HepG2 (cell line): ENCODE data around the gene HACD2. TPM values are rescaled to one million over a fixed set of nuclear protein-coding genes. Genes with fewer than 3 reads are reported as not detected.

ENCODE experiments used
- BCL6 ChIP-seq: IDR thresholded peaks from 2 replicates; pipeline ENCODE4 v1.6.1; 2016; ENCODE audit warnings: missing genetic modification reagents, missing compliant biosample characterization
- CHD2 ChIP-seq: IDR thresholded peaks from 2 replicates; pipeline ENCODE4 v1.6.1; 2011; ENCODE audit warnings: low read depth, low read length, improper control_type of control experiment
- HHEX ChIP-seq: IDR thresholded peaks from 2 replicates; pipeline ENCODE4 v1.6.1; 2016; ENCODE audit warnings: control low read depth
- IKZF5 ChIP-seq: IDR thresholded peaks from 2 replicates; pipeline ENCODE4 v1.6.1; 2018; ENCODE audit warnings: missing genetic modification reagents, mild to moderate bottlenecking, missing compliant biosample characterization
- JARID2 ChIP-seq: sonication (generic); formaldehyde crosslinking; IDR thresholded peaks from 2 replicates; pipeline ENCODE4 v1.8.1; 2023; ENCODE audit warnings: missing genetic modification reagents, inconsistent platforms; ENCODE audit not compliant: insufficient replicate concordance
- RFXAP ChIP-seq: sonication (generic); formaldehyde crosslinking; IDR thresholded peaks from 2 replicates; pipeline ENCODE4 v1.4.0; 2020; ENCODE audit warnings: missing genetic modification reagents, borderline replicate concordance
- TBL1XR1 ChIP-seq: fragments of 150-350 bp; IDR thresholded peaks from 2 replicates; pipeline ENCODE4 v1.6.1; 2014; ENCODE audit warnings: borderline replicate concordance, low read length; ENCODE audit not compliant: partially characterized antibody
- ZFAT ChIP-seq: sonication (generic); formaldehyde crosslinking; conservative IDR thresholded peaks from 2 replicates; pipeline ENCODE4 v1.8.1; 2023; ENCODE audit warnings: missing genetic modification reagents, inconsistent platforms
- ZMYM3 ChIP-seq: sonication (generic); formaldehyde crosslinking; IDR thresholded peaks from 2 replicates; pipeline ENCODE4 v1.5.1; 2020; ENCODE audit warnings: mild to moderate bottlenecking, missing genetic modification reagents
- ZNF207 ChIP-seq: fragments of 450-650 bp; IDR thresholded peaks from 2 replicates; pipeline ENCODE4 v1.6.1; 2016; ENCODE audit warnings: antibody characterized with exemption, borderline replicate concordance
- ZNF276 ChIP-seq: sonication (generic); formaldehyde crosslinking; IDR thresholded peaks from 2 replicates; pipeline ENCODE4 v1.4.0; 2020; ENCODE audit warnings: mild to moderate bottlenecking, low read depth, missing genetic modification reagents
- ZNF431 ChIP-seq: sonication (generic); formaldehyde crosslinking; IDR thresholded peaks from 2 replicates; pipeline ENCODE4 v1.9.0; 2022; ENCODE audit warnings: missing genetic modification reagents, low read depth, mild to moderate bottlenecking, borderline replicate concordance
- ZNF792 ChIP-seq: IDR thresholded peaks from 2 replicates; pipeline ENCODE4 v1.6.1; 2016
- ZSCAN5A ChIP-seq: sonication (generic); formaldehyde crosslinking; IDR thresholded peaks from 2 replicates; pipeline ENCODE4 v1.8.0; 2022; ENCODE audit warnings: mild to moderate bottlenecking, missing genetic modification reagents, borderline replicate concordance
- polyA plus RNA-seq, 8 experiments: library from polyadenylated mRNA; depleted of rRNA in 3 of 8; stranded (reverse) in 7 of 8; unstranded in 1 of 8; fragments of >200 nt; fragmentation: Illumina TruSeq in 4 of 8; extraction: Trizol in 4 of 8; gene quantifications; 2 replicates each; pipeline versions ENCODE4 v1.2.1 to v1.2.3, GENCODE V29; 2011 to 2016; ENCODE audit warnings: low read depth in 4 of 8, missing spikeins in 1 of 8, mixed read lengths in 1 of 8; ENCODE audit not compliant: insufficient read depth in 1 of 8
- total RNA-seq, 5 experiments: library from RNA; depleted of rRNA; stranded (reverse); fragments of >200 nt; fragmentation: Illumina TruSeq; extraction: Trizol; gene quantifications; 2 replicates each; pipeline ENCODE4 v1.2.3, GENCODE V29; 2016; ENCODE audit warnings: low read depth in 1 of 5
- TF ChIP-seq, protein P1 (sequence below): sonication (generic); formaldehyde crosslinking; IDR thresholded peaks from 2 replicates; pipeline ENCODE4 v1.5.0; 2020; ENCODE audit warnings: mild to moderate bottlenecking, missing genetic modification reagents, borderline replicate concordance
- TF ChIP-seq, protein P2 (sequence below): sonication (generic); formaldehyde crosslinking; IDR thresholded peaks from 2 replicates; pipeline ENCODE4 v1.4.0; 2020; ENCODE audit warnings: missing genetic modification reagents

Gene HACD2
- total and polyA plus RNA-seq, 2 of the 13 experiments (the other 11 are each of a cell fraction or from before 2014, with no cell fraction given): 47.0 to 50.4 TPM

- TF ChIP-seq, protein P1, sequence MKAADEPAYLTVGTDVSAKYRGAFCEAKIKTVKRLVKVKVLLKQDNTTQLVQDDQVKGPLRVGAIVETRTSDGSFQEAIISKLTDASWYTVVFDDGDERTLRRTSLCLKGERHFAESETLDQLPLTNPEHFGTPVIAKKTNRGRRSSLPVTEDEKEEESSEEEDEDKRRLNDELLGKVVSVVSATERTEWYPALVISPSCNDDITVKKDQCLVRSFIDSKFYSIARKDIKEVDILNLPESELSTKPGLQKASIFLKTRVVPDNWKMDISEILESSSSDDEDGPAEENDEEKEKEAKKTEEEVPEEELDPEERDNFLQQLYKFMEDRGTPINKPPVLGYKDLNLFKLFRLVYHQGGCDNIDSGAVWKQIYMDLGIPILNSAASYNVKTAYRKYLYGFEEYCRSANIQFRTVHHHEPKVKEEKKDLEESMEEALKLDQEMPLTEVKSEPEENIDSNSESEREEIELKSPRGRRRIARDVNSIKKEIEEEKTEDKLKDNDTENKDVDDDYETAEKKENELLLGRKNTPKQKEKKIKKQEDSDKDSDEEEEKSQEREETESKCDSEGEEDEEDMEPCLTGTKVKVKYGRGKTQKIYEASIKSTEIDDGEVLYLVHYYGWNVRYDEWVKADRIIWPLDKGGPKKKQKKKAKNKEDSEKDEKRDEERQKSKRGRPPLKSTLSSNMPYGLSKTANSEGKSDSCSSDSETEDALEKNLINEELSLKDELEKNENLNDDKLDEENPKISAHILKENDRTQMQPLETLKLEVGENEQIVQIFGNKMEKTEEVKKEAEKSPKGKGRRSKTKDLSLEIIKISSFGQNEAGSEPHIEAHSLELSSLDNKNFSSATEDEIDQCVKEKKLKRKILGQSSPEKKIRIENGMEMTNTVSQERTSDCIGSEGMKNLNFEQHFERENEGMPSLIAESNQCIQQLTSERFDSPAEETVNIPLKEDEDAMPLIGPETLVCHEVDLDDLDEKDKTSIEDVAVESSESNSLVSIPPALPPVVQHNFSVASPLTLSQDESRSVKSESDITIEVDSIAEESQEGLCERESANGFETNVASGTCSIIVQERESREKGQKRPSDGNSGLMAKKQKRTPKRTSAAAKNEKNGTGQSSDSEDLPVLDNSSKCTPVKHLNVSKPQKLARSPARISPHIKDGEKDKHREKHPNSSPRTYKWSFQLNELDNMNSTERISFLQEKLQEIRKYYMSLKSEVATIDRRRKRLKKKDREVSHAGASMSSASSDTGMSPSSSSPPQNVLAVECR (CRISPR knock-in tag): no peak
- TF ChIP-seq ZSCAN5A (CRISPR knock-in tag) (no peak), ZNF207 (no peak), IKZF5 (no peak), HHEX (CRISPR knock-in tag) (no peak), CHD2 (no peak), JARID2 (CRISPR knock-in tag) (no peak), ZNF431 (CRISPR knock-in tag) (peak; percentile 63; the same call in 1 of the 2 replicates), ZFAT (CRISPR knock-in tag) (no peak), ZNF792 (no peak), RFXAP (CRISPR knock-in tag) (peak; percentile 31; the same call in 1 of the 2 replicates), ZMYM3 (CRISPR knock-in tag) (no peak), ZNF276 (no peak), TBL1XR1 (peak; percentile 8), BCL6 (CRISPR knock-in tag) (no peak)
- TF ChIP-seq, protein P2, sequence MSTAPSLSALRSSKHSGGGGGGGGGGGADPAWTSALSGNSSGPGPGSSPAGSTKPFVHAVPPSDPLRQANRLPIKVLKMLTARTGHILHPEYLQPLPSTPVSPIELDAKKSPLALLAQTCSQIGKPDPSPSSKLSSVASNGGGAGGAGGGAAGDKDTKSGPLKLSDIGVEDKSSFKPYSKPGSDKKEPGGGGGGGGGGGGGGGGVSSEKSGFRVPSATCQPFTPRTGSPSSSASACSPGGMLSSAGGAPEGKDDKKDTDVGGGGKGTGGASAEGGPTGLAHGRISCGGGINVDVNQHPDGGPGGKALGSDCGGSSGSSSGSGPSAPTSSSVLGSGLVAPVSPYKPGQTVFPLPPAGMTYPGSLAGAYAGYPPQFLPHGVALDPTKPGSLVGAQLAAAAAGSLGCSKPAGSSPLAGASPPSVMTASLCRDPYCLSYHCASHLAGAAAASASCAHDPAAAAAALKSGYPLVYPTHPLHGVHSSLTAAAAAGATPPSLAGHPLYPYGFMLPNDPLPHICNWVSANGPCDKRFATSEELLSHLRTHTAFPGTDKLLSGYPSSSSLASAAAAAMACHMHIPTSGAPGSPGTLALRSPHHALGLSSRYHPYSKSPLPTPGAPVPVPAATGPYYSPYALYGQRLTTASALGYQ (CRISPR knock-in tag): no peak
Measured at GRCh38 chr3:123584284-123584987, 417 bp downstream of the HACD2 start (continued).
